ENCODE results near the gene FANCD2OS. TPM values are rescaled to one million over a fixed set of nuclear protein-coding genes. Genes with fewer than 3 reads are reported as not detected.

Gene FANCD2OS
- total RNA-seq, 1 experiment from 2014 or later: not detected

DNA sequence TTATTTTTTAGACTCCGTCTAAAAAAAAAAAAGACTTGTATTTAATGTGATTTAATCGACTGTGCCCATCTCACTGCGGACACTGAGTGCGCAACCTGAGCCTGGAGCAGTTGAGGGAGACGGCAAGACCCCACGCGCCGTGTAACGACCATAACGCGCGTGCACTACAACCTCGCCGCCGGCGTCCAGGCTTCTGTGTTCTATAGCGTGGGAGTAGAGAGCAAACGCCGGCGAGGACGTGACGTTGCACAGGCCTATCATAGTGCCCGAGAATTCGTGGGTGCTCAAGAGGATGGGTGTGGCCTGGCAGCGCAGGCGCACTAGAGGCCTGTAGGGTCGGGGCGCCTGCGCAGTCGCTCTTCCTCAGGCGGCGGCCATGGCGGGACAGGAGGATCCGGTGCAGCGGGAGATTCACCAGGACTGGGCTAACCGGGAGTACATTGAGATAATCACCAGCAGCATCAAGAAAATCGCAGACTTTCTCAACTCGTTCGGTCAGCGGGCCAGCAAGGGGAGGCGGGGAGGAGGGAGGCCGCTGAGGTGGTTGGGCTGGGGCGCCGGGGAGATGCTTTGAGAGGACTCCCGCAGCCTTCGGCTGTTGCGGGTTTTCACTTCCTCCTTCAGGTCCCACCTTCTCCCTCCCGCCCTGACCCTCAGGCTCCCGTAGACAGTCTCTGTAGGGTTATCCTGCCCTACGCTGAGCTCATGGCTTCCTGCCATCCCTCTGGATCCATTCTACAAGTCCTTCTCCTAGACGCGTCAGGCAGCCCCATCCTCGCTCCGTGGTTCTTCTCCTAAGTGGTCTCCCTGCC lies 7.5 kb upstream of the FANCD2OS start, which contains the start of gene BRK1:
BRK1 (plus strand) TSS at position 350 of the 812 bp plus-strand sequence; CDS start at position 377, 27 bp downstream.
- Histone ChIP-seq H4K20me1 (ENCODE audit: low read length) (peaks cover 11% of the 10 kb centered on the region; the same call in 1 of the 2 replicates), H3F3A (ENCODE audit: low read length, unreplicated experiment) (no peaks in the 10 kb centered on the region), H3K27me3 (ENCODE audit: low read length) (no peaks in the 10 kb centered on the region), H3K4me1 (ENCODE audit: insufficient read depth, low read length) (peaks cover 19% of the 10 kb centered on the region), H3K36me3 (ENCODE audit: low read depth, low read length) (peaks cover 3% of the 10 kb centered on the region; the same call in 1 of the 2 replicates), H2AFZ (ENCODE audit: low read length) (peak within 1 kb of the TSS; percentile 74), H3K27ac (ENCODE audit: low read length) (peak within 1 kb of the TSS; percentile 34), H3K9ac (ENCODE audit: low read length) (peak within 1 kb of the TSS; percentile 85), H3K79me2 (ENCODE audit: low read length) (peaks cover 51% of the 10 kb centered on the region), H3K4me2 (ENCODE audit: low read length) (peak within 1 kb of the TSS; percentile 91), H3K9me3 (ENCODE audit: low read length) (no peaks in the 10 kb centered on the region), H3K9me2 (replicated peaks; ENCODE audit: low read length) (no peaks in the 10 kb centered on the region), H3K4me3 (ENCODE audit: low read length) (peak within 1 kb of the TSS; percentile 94)
- POLR2A ChIA-PET (ENCODE audit: unreplicated experiment): interaction anchor here (0.6 to 0.7 kb wide), 5 partner anchors 19 to 665 kb away, joined by 4 to 23 read pairs (median 5); no protein-coding TSS in a partner anchor
- ATAC-seq: peak; percentile 97
- CTCF ChIA-PET: interaction anchor here (0.6 kb wide), 4 partner anchors 14 to 718 kb away, joined by 3 to 8 read pairs (median 5); no protein-coding TSS in a partner anchor
- peak; percentile 98 for DNase-seq
- no peak for TF ChIP-seq CTCF (conservative IDR thresholded peaks at IDR 0.05; ENCODE audit: low read depth, low read length)
- no peak for TF ChIP-seq EZH2phosphoT487 (IDR thresholded peaks at IDR 0.05; ENCODE audit: borderline replicate concordance, low read length)
- TF ChIP-seq EZH2 (IDR thresholded peaks at IDR 0.05; ENCODE audit: low read length, unreplicated experiment): no peak
- no TSS peak for BruUV-seq (replicated peaks)
- intact Hi-C loops (cut with micrococcal nuclease): loop anchor here (1.0 to 10.0 kb wide), 2 partner anchors 133 to 141 kb away; partner anchors contain the start of gene TATDN2

GRCh38 chr3:10106919-10107318 lies 1.1 kb downstream of the FANCD2OS start:
- DNase-seq (no peak), ATAC-seq (no peak)
- no TSS peak for BruUV-seq (replicated peaks)
- TF ChIP-seq EZH2 (IDR thresholded peaks at IDR 0.05; ENCODE audit: low read length, unreplicated experiment) (no peak), EZH2phosphoT487 (IDR thresholded peaks at IDR 0.05; ENCODE audit: borderline replicate concordance, low read length) (no peak), CTCF (conservative IDR thresholded peaks at IDR 0.05; ENCODE audit: low read depth, low read length) (no peak)
- Histone ChIP-seq H3K36me3 (ENCODE audit: low read depth, low read length) (peaks cover under 1% of the 10 kb centered on the region; the same call in 1 of the 2 replicates), H3K9me3 (ENCODE audit: low read length) (no peaks in the 10 kb centered on the region), H3K27me3 (ENCODE audit: low read length) (no peaks in the 10 kb centered on the region), H3K27ac (ENCODE audit: low read length) (no peak overlapping the region), H3K4me1 (ENCODE audit: insufficient read depth, low read length) (no peaks in the 10 kb centered on the region), H3K79me2 (ENCODE audit: low read length) (no peaks in the 10 kb centered on the region), H2AFZ (ENCODE audit: low read length) (no peak overlapping the region), H3K4me2 (ENCODE audit: low read length) (no peak overlapping the region), H3F3A (ENCODE audit: low read length, unreplicated experiment) (no peaks in the 10 kb centered on the region), H3K4me3 (ENCODE audit: low read length) (no peak overlapping the region), H4K20me1 (ENCODE audit: low read length) (no peaks in the 10 kb centered on the region), H3K9ac (ENCODE audit: low read length) (no peak overlapping the region), H3K9me2 (replicated peaks; ENCODE audit: low read length) (no peaks in the 10 kb centered on the region)
- intact Hi-C loops (cut with micrococcal nuclease): no loop called here
- CTCF ChIA-PET: no interaction called here
- POLR2A ChIA-PET (ENCODE audit: unreplicated experiment): no interaction called here

Measured in PC-3 (cell line).